Calu3 (cell line): ENCODE results near the gene KRT80. TPM values are rescaled to one million over a fixed set of nuclear protein-coding genes. Genes with fewer than 3 reads are reported as not detected.

Experiments used
- BruUV-seq: library from RNA; stranded (reverse); fragments of 400-500 nt; replicated peaks from 2 replicates; lab custom pipeline; 2021; lab: Mats Ljungman, UMichigan
- CTCF ChIA-PET: fragments of 300-600 bp; sonication (Branson Sonifier 250); formaldehyde crosslinking; loops from one replicate; lab custom pipeline; 2022; ENCODE audit warnings: antibody characterized with exemption; lab: Charles Lee
- DNase-seq: peaks from one replicate; pipeline ENCODE4 v3.0.0; 2022
- H3K27ac Mint-ChIP-seq: one replicate; pipeline ENCODE4 v1.8.0; 2022; ENCODE audit warnings: mixed read lengths; ENCODE audit not compliant: unreplicated experiment
- H3K27me3 Mint-ChIP-seq: one replicate; pipeline ENCODE4 v1.8.0; 2022; ENCODE audit warnings: mixed read lengths; ENCODE audit not compliant: unreplicated experiment
- H3K36me3 Mint-ChIP-seq: one replicate; pipeline ENCODE4 v1.8.0; 2022; ENCODE audit warnings: mild to moderate bottlenecking, moderate library complexity, mixed read lengths; ENCODE audit not compliant: insufficient read depth, unreplicated experiment
- H3K4me1 Mint-ChIP-seq: one replicate; pipeline ENCODE4 v1.8.0; 2022; ENCODE audit warnings: mild to moderate bottlenecking, low read depth, mixed read lengths; ENCODE audit not compliant: unreplicated experiment
- H3K4me3 Mint-ChIP-seq: one replicate; pipeline ENCODE4 v1.8.0; 2022; ENCODE audit warnings: mild to moderate bottlenecking, low read depth, moderate library complexity, mixed read lengths; ENCODE audit not compliant: unreplicated experiment
- H3K9me3 Mint-ChIP-seq: one replicate; pipeline ENCODE4 v1.8.0; 2022; ENCODE audit warnings: low read depth, mixed read lengths; ENCODE audit not compliant: unreplicated experiment
- intact Hi-C: fragments of 100-400 bp; cut with micrococcal nuclease; formaldehyde crosslinking; loops from one replicate; pipeline ENCODE4 v1.10.0; 2022; ENCODE audit not compliant: unreplicated experiment
- total RNA-seq: library from RNA; stranded (reverse); gene quantifications from 2 replicates; pipeline ENCODE4 v1.2.3, GENCODE V29; 2022
- TF ChIP-seq, protein P1 (sequence below): fragments of 200-600 bp; IDR thresholded peaks from one replicate; pipeline ENCODE4 v1.8.0; 2022; ENCODE audit warnings: antibody characterized with exemption; ENCODE audit not compliant: unreplicated experiment

The KRT80 gene
- total RNA-seq, 1 experiment from 2014 or later = 45.5 TPM

DNA sequence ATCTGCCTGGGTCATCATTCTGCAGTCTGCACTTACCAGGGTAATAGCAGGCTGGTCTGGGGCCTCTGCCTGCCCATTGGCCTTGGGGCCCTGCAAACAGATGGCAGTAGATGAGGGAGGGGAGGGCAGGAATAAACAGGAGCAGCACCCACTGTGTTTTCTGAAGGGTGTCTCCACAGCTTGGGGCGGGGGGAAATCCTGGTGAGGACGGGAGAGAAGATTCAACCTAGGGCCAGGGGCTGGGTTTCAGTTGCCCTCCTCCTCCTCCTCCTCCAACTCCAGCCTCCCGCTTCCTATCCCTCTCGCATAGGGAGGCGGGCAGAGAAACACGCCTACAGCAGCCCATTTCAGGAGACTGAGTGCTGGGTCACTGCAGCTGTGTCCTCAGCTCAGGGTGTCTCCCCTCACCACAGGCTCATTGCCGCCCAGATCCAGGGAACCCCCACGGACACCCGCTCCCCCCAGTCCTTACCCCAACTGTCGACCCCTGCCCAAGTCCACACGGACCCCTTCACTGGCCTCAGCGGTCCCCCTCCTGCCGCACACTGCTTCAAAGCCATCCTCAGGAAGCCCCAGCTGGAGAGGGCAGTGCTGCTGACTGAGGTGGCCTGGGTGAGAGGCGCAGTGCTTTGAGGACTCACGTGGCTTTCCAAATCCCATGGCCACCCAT is 9.1 kb upstream of the KRT80 start:
- H3K36me3 Mint-ChIP-seq = peaks cover 6% of the 10 kb centered on the region
- H3K4me1 Mint-ChIP-seq = peaks cover 27% of the 10 kb centered on the region
- H3K27ac Mint-ChIP-seq = peak overlapping the region; percentile 62
- intact Hi-C loops = no loop called here
- DNase-seq = no peak
- CTCF ChIA-PET = interaction anchor here (1.2 kb wide), 1 partner anchor 21 kb away, joined by 3 read pairs; no protein-coding TSS in a partner anchor
- H3K4me3 Mint-ChIP-seq = no peak overlapping the region
- no TSS peak for BruUV-seq
- no peaks in the 10 kb centered on the region for H3K9me3 Mint-ChIP-seq
- TF ChIP-seq, protein P1, sequence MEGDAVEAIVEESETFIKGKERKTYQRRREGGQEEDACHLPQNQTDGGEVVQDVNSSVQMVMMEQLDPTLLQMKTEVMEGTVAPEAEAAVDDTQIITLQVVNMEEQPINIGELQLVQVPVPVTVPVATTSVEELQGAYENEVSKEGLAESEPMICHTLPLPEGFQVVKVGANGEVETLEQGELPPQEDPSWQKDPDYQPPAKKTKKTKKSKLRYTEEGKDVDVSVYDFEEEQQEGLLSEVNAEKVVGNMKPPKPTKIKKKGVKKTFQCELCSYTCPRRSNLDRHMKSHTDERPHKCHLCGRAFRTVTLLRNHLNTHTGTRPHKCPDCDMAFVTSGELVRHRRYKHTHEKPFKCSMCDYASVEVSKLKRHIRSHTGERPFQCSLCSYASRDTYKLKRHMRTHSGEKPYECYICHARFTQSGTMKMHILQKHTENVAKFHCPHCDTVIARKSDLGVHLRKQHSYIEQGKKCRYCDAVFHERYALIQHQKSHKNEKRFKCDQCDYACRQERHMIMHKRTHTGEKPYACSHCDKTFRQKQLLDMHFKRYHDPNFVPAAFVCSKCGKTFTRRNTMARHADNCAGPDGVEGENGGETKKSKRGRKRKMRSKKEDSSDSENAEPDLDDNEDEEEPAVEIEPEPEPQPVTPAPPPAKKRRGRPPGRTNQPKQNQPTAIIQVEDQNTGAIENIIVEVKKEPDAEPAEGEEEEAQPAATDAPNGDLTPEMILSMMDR = no peak
- H3K27me3 Mint-ChIP-seq = no peaks in the 10 kb centered on the region

DNA sequence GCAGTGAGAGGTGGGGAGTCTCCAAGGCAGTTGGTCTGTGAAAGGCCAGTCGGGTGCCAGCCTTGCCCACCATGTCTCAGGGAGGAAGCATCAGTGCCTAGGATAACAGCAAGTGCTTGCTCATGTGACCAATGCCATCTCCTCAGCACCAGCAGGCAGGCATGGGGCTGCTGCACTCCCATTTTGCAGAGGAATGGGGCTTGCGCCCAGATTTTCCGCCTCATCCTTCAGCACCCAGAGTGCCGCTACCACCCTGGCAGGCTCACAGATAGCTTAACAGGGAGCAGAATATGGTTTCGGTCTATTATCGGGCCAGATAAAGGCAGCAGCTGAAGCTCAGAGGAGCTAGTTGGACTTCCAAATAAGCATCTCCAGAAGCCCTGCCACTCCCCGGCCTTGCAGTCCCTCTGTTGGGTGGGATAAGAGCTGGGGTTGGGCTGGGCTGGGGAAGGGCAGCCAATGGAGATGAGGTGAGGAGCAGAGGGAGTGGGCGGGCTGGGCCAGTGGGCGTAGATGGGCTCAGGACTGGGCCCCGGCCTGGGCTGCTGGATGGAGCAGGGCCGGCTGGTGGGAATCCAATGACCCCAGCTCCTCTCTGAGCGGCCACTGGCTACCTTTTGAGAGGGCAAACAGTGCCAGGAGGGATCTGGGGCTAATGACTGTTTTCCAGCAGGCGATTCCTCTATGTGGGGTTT is 8.4 kb upstream of the KRT80 start:
- intact Hi-C loops = no loop called here
- Mint-ChIP-seq H3K4me3 (no peak overlapping the region), H3K27ac (no peak overlapping the region), H3K9me3 (no peaks in the 10 kb centered on the region), H3K27me3 (no peaks in the 10 kb centered on the region), H3K36me3 (peaks cover 8% of the 10 kb centered on the region), H3K4me1 (peaks cover 27% of the 10 kb centered on the region)
- CTCF ChIA-PET = interaction anchor here (1.2 kb wide), 1 partner anchor 21 kb away, joined by 3 read pairs; no protein-coding TSS in a partner anchor
- no peak for DNase-seq
- TF ChIP-seq, protein P1 = no peak
- no TSS peak for BruUV-seq

DNA sequence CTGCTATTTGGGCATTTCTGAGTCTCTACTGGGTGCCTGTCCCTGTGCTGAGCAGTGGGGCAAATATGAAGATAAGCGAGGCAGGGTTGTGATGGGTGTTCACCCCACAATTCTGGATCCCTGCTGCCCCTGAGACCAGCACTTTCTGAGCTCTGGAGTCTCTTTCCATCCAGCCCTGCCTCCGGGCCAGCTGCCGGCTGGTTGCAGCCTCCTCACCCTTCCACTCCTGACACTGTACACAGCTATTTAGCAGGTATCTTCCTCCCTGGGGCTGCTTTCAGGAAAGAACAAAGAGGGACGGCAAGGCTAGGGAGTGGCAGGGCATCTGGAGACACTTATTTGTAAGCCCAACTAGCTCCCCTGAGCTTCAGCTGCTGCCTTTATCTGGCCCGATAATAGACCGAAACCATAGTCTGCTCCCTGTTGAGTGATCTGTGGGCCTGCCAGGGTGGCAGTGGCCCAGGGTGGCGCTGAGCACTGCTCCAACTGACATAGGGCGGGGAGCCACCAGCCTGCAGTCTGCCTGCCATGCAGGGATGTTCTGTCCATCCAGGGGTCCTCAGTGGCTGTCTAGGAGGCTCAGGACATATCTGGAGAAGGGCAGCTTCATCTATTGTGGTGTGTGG is 7.6 kb upstream of the KRT80 start:
- TF ChIP-seq, protein P1 = no peak
- H3K36me3 Mint-ChIP-seq = peaks cover 13% of the 10 kb centered on the region
- H3K27ac Mint-ChIP-seq = no peak overlapping the region
- CTCF ChIA-PET = no interaction called here
- intact Hi-C loops = no loop called here
- H3K27me3 Mint-ChIP-seq = no peaks in the 10 kb centered on the region
- no peak for DNase-seq
- no TSS peak for BruUV-seq
- no peaks in the 10 kb centered on the region for H3K9me3 Mint-ChIP-seq
- H3K4me3 Mint-ChIP-seq = no peak overlapping the region
- peaks cover 35% of the 10 kb centered on the region for H3K4me1 Mint-ChIP-seq

DNA sequence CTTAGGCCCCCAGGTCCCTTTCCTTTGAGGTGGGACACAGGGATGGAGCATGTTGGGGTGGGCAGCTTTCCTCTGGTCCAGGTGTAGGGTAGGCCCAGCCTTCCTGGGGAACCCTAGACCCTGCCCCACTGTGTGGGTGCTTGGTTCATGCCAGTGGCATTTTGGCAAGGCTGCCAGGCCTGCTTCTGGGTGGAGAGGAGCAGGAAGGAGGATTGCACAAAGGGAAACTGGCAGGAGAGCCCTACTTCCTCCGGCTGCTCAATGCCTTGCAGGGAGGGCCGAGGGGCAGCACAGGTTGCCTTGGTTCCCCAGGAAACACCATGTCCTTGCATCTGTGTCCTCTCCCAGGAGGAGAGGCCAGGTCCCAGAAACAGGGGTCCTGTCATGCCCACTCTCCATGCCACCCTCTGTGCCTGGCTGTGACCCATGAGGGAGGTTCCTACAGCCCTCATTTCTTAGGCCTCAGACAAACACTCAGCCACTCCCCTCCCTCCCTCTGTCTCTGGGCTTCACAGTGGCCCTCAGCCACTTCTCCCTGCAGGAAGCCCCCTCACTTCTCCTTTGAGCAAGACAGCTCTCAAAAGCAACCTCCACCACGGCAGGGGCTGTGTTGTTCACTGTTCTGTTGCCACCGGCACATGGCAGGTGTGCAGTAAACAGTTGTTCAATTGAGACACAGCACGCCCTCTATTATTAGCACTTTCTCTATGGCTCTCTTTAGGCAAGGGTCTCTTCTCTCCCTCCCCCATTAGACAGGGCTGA is 6.8 kb upstream of the KRT80 start:
- no peak overlapping the region for H3K4me3 Mint-ChIP-seq
- H3K27ac Mint-ChIP-seq = no peak overlapping the region
- no peaks in the 10 kb centered on the region for H3K27me3 Mint-ChIP-seq

More for the DNA sequence above, 6.8 kb upstream of the KRT80 start:
- TF ChIP-seq, protein P1 = no peak
- intact Hi-C loops = no loop called here
- DNase-seq = no peak
- no TSS peak for BruUV-seq
- CTCF ChIA-PET = no interaction called here
- no peaks in the 10 kb centered on the region for H3K9me3 Mint-ChIP-seq
- H3K36me3 Mint-ChIP-seq = peaks cover 13% of the 10 kb centered on the region
- H3K4me1 Mint-ChIP-seq = peaks cover 38% of the 10 kb centered on the region
